RWPE2 (cell line): ENCODE results near the gene CLPTM1.

ENCODE experiments used
- ATAC-seq: fragments of 200-7000 bp; cut with Tn5 transposase; 3 replicates; pipeline ENCODE4 v1.9.1; 2021; ENCODE audit warnings: low read depth
- DNase-seq: peaks from one replicate; pipeline ENCODE4 v3.0.0-alpha.2; 2020; ENCODE audit warnings: low spot score
- H3K27ac ChIP-seq: fragments of 450-650 bp; 2 replicates; pipeline ENCODE4 v1.5.1; 2017; ENCODE audit warnings: mild to moderate bottlenecking; ENCODE audit not compliant: poor library complexity, severe bottlenecking
- H3K27me3 ChIP-seq: fragments of 250-450 bp; sonication (Bioruptor Pico); 2 replicates; pipeline ENCODE4 v1.5.1; 2021; ENCODE audit warnings: mild to moderate bottlenecking, moderate library complexity; ENCODE audit not compliant: insufficient read depth, poor library complexity, severe bottlenecking
- H3K36me3 ChIP-seq: fragments of 250-450 bp; sonication (Bioruptor Pico); 2 replicates; pipeline ENCODE4 v1.5.1; 2020; ENCODE audit warnings: low read depth, mild to moderate bottlenecking, moderate library complexity
- H3K4me1 ChIP-seq: fragments of 250-450 bp; sonication (Bioruptor Pico); 2 replicates; pipeline ENCODE4 v1.5.1; 2021; ENCODE audit warnings: mild to moderate bottlenecking, moderate library complexity; ENCODE audit not compliant: insufficient read depth, poor library complexity, severe bottlenecking
- H3K4me3 ChIP-seq: fragments of 250-450 bp; sonication (Bioruptor Pico); 2 replicates; pipeline ENCODE4 v1.5.1; 2021; ENCODE audit warnings: mild to moderate bottlenecking, moderate library complexity; ENCODE audit not compliant: severe bottlenecking
- H3K9me3 ChIP-seq: fragments of 250-450 bp; sonication (Bioruptor Pico); 2 replicates; pipeline ENCODE4 v1.5.1; 2021; ENCODE audit warnings: mild to moderate bottlenecking, moderate library complexity; ENCODE audit not compliant: severe bottlenecking
- TF ChIP-seq, protein P1 (sequence below): fragments of 450-650 bp; IDR thresholded peaks from one replicate; pipeline ENCODE4 v1.5.1; 2017; ENCODE audit warnings: mild to moderate bottlenecking, moderate library complexity; ENCODE audit not compliant: poor library complexity, severe bottlenecking

Gene CLPTM1

DNA sequence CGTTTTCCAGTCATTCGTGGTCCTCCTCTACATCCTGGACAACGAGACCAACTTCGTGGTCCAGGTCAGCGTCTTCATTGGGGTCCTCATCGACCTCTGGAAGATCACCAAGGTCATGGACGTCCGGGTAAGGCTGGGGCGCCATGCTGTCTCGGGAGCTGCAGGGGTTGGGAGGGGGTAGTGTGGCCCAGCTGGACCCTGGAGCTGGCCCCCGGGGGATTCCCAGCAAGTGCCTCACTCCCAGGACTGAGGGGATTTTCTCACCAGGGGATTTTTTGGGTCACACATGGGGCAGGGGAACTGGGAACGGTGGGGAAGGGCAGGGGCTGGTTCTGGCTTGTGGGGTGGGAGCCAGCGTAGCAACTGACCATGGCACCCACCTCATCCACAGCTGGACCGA lies 35.3 kb downstream of the CLPTM1 start:
- DNase-seq (no peak), ATAC-seq (no peak)
- Histone ChIP-seq H3K4me3 (no peak overlapping the region), H3K27ac (no peak overlapping the region), H3K36me3 (peaks cover 7% of the 10 kb centered on the region), H3K27me3 (no peaks in the 10 kb centered on the region), H3K4me1 (no peaks in the 10 kb centered on the region), H3K9me3 (no peaks in the 10 kb centered on the region)
- TF ChIP-seq, protein P1, sequence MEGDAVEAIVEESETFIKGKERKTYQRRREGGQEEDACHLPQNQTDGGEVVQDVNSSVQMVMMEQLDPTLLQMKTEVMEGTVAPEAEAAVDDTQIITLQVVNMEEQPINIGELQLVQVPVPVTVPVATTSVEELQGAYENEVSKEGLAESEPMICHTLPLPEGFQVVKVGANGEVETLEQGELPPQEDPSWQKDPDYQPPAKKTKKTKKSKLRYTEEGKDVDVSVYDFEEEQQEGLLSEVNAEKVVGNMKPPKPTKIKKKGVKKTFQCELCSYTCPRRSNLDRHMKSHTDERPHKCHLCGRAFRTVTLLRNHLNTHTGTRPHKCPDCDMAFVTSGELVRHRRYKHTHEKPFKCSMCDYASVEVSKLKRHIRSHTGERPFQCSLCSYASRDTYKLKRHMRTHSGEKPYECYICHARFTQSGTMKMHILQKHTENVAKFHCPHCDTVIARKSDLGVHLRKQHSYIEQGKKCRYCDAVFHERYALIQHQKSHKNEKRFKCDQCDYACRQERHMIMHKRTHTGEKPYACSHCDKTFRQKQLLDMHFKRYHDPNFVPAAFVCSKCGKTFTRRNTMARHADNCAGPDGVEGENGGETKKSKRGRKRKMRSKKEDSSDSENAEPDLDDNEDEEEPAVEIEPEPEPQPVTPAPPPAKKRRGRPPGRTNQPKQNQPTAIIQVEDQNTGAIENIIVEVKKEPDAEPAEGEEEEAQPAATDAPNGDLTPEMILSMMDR, result no peak

DNA sequence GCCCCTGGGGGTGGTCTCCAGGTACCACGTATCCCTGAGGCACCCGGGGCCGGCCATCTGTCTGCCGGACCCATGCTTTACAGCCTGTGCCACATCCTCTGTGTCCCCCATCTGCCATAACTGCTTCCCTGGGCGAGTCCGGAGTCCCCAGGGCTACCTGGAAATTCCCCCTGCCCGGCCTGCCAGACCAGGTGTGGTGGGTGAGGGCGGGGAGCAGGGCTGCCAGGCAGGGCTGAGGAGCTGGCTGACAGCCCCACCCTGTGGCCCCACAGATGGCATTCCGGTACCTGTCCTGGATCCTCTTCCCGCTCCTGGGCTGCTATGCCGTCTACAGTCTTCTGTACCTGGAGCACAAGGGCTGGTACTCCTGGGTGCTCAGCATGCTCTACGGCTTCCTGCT lies 35.8 kb downstream of the CLPTM1 start:
- Histone ChIP-seq H3K27ac (no peak overlapping the region), H3K4me3 (no peak overlapping the region), H3K9me3 (no peaks in the 10 kb centered on the region), H3K36me3 (peaks cover 7% of the 10 kb centered on the region), H3K27me3 (no peaks in the 10 kb centered on the region), H3K4me1 (no peaks in the 10 kb centered on the region)
- ATAC-seq, result no peak
- no peak for DNase-seq
- TF ChIP-seq, protein P1, result no peak

DNA sequence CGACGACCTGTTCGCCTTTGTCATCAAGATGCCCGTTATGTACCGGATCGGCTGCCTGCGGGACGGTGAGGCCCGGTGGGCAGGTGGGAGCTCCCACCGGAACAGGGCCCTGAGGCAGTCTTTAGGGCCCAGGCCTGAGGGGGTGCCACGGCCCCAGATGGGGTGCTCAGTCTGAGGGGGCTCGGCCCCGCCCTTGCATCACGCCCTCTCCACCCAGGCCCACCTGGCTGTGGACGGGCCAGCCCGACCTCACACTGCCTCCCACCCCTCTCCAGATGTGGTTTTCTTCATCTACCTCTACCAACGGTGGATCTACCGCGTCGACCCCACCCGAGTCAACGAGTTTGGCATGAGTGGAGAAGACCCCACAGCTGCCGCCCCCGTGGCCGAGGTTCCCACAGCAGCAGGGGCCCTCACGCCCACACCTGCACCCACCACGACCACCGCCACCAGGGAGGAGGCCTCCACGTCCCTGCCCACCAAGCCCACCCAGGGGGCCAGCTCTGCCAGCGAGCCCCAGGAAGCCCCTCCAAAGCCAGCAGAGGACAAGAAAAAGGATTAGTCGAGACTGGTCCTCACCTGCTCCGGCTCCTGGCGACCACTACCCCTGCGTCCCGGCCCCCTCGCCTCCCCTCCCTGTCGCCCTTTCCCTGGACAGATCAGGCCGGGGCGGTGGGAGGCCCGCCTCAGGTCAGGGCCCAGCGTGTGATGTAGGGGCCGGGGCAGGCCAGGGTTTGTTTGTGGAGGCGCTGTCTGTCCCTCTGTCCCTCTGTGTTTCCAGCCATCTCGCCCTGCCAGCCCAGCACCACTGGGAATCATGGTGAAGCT lies 37.4 kb downstream of the CLPTM1 start:
- no peaks in the 10 kb centered on the region for H3K4me1 ChIP-seq
- no peak for ATAC-seq
- H3K9me3 ChIP-seq, result no peaks in the 10 kb centered on the region

DNA sequence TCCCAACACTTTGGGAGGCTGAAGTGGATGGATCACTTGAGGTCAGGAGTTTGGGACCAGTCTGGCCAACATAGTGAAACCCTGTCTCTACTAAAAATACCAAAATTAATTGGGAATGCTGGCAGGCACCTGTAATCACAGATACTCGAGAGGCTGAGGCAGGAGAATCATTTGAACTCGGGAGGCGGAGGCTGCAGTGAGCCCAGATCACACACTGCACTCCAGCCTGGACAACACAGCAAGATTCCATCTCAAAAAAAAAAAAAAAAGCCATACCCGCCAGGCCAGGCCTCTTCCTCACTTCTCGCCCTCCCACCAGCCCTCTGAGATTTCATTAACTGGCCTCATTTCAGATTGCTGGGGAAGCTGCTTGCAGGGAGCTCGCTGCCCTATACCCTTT lies 38.3 kb downstream of the CLPTM1 start:
- no peak overlapping the region for H3K4me3 ChIP-seq
- TF ChIP-seq, protein P1, result no peak
- H3K27ac ChIP-seq, result no peak overlapping the region
- 0 out of 2 replicates have a peak, but pooled peaks cover 7% of the 10 kb centered on the region for H3K36me3 ChIP-seq
- no peak for DNase-seq
- no peak for ATAC-seq
- H3K27me3 ChIP-seq, result no peaks in the 10 kb centered on the region
- H3K9me3 ChIP-seq, result no peaks in the 10 kb centered on the region
- H3K4me1 ChIP-seq, result no peaks in the 10 kb centered on the region

More for the DNA sequence above, 37.4 kb downstream of the CLPTM1 start:
- no peak for DNase-seq
- no peaks in the 10 kb centered on the region for H3K27me3 ChIP-seq
- H3K36me3 ChIP-seq, result peaks cover 7% of the 10 kb centered on the region; the same call in 1 of the 2 replicates
- H3K4me3 ChIP-seq, result no peak overlapping the region
- no peak overlapping the region for H3K27ac ChIP-seq
- TF ChIP-seq, protein P1, result no peak
